ENCODE measurements around the gene DLX3. TPM values are rescaled to one million over a fixed set of nuclear protein-coding genes. Genes with fewer than 3 reads are reported as not detected.

Gene DLX3
- total RNA-seq: not detected in 2 replicates

GRCh38 chr17:49995055-49995738 is at the start of gene DLX3:
Gene DLX3 (minus strand): TSS chr17:49995224. CDS start chr17:49994998, 226 bp downstream.

GRCh38 chr17:49969134-49969759 is 25.8 kb downstream of the DLX3 start, which contains the start of gene DLX4:
Gene DLX4 (plus strand): TSS chr17:49969190. CDS start chr17:49969469, 279 bp downstream.

Other genes with a start within 250 kb of the DLX3 start
- 1.1 and 1.2 TPM in 2 replicates for gene FAM117A, start 231.1 kb downstream of the DLX3 start, total RNA-seq
- 29.1 and 40.6 TPM in 2 replicates for gene KAT7, start 206.5 kb downstream of the DLX3 start, total RNA-seq
- not detected in 2 replicates for gene TAC4, start 147.2 kb downstream of the DLX3 start, total RNA-seq
- gene DLX4, start 26.0 kb downstream of the DLX3 start, total RNA-seq: not detected in 2 replicates
- 208 and 211 TPM in 2 replicates for gene ITGA3, start 60.9 kb upstream of the DLX3 start, total RNA-seq
- 7.5 and 11.7 TPM in 2 replicates for gene PDK2, start 100.1 kb upstream of the DLX3 start, total RNA-seq
- gene SAMD14, start 134.9 kb upstream of the DLX3 start, total RNA-seq: 1.7 and 1.8 TPM in 2 replicates
- 43.4 and 45.0 TPM in 2 replicates for gene PPP1R9B, start 155.5 kb upstream of the DLX3 start, total RNA-seq
- 0.33 and 1.9 TPM in 2 replicates for gene SGCA, start 170.8 kb upstream of the DLX3 start, total RNA-seq
- 570 and 2,151 TPM in 2 replicates for gene COL1A1, start 206.4 kb upstream of the DLX3 start, total RNA-seq

Measured in uterine smooth muscle cell (primary cell).